ENCODE data around the gene PUS1.
"Not testable (repeated sequence)": the region's sequence is repeated elsewhere in the genome, so short reads cannot be mapped to it uniquely, and the experiment has no call there.

The PUS1 gene

GRCh38 chr12:131960590-131961325, 31.7 kb downstream of the PUS1 start:
- DNase-seq (ENCODE audit: low read depth), result not testable (repeated sequence)

- not testable (repeated sequence) for DNase-seq (ENCODE audit: low read depth)
These were observed 32.3 kb downstream of the PUS1 start for GRCh38 chr12:131961328-131961727.

- no peak for DNase-seq (ENCODE audit: low read depth)
These were observed 33.0 kb downstream of the PUS1 start for GRCh38 chr12:131962069-131962468.

- no peak for DNase-seq (ENCODE audit: low read depth)
These were observed 34.3 kb downstream of the PUS1 start for GRCh38 chr12:131963381-131963780.

GRCh38 chr12:131965073-131965472, 36.0 kb downstream of the PUS1 start:
- DNase-seq (ENCODE audit: low read depth), result no peak

- DNase-seq (ENCODE audit: low read depth), result no peak
These were observed 42.1 kb downstream of the PUS1 start for GRCh38 chr12:131971226-131971625.

GRCh38 chr12:131975228-131975627, 46.2 kb downstream of the PUS1 start:
- no peak for DNase-seq (ENCODE audit: low read depth)

GRCh38 chr12:131979606-131980005, 50.5 kb downstream of the PUS1 start:
- no peak for DNase-seq (ENCODE audit: low read depth)

- DNase-seq (ENCODE audit: low read depth), result no peak
These were observed 51.2 kb downstream of the PUS1 start for GRCh38 chr12:131980263-131980662.

- no peak for DNase-seq (ENCODE audit: low read depth)
These were observed 52.3 kb downstream of the PUS1 start for GRCh38 chr12:131981388-131981787.

GRCh38 chr12:131982041-131982440, 53.0 kb downstream of the PUS1 start:
- DNase-seq (ENCODE audit: low read depth), result no peak

- no peak for DNase-seq (ENCODE audit: low read depth)
These were observed 54.0 kb downstream of the PUS1 start for GRCh38 chr12:131983026-131983425.

GRCh38 chr12:131983554-131983953, 54.5 kb downstream of the PUS1 start:
- no peak for DNase-seq (ENCODE audit: low read depth)

GRCh38 chr12:131984334-131984733, 55.3 kb downstream of the PUS1 start:
- DNase-seq (ENCODE audit: low read depth), result no peak

GRCh38 chr12:131985510-131985875, 56.4 kb downstream of the PUS1 start:
- DNase-seq (ENCODE audit: low read depth), result not testable (repeated sequence)

- DNase-seq (ENCODE audit: low read depth), result no peak
These were observed 57.3 kb downstream of the PUS1 start for GRCh38 chr12:131986361-131986760.

GRCh38 chr12:131986910-131987309, 57.8 kb downstream of the PUS1 start:
- no peak for DNase-seq (ENCODE audit: low read depth)

- no peak for DNase-seq (ENCODE audit: low read depth)
These were observed 58.5 kb downstream of the PUS1 start for GRCh38 chr12:131987552-131987951.

- DNase-seq (ENCODE audit: low read depth), result no peak
These were observed 59.1 kb downstream of the PUS1 start for GRCh38 chr12:131988054-131988796.

GRCh38 chr12:131989021-131989420, 59.9 kb downstream of the PUS1 start:
- DNase-seq (ENCODE audit: low read depth), result no peak

GRCh38 chr12:131990066-131990979, 61.2 kb downstream of the PUS1 start:
- DNase-seq (ENCODE audit: low read depth), result no peak

- DNase-seq (ENCODE audit: low read depth), result no peak
These were observed 61.9 kb downstream of the PUS1 start for GRCh38 chr12:131990980-131991305.
